GM18505 (cell line): ENCODE measurements around the gene COL23A1.

Source experiments
- ATAC-seq: cut with Tn5 transposase; IDR thresholded peaks from one replicate; pipeline ENCODE4 v1.9.1; 2021; ENCODE audit not compliant: unreplicated experiment
- POLR2A ChIP-seq: IDR thresholded peaks from 4 replicates; pipeline ENCODE4 v1.6.1; 2011; ENCODE audit warnings: borderline replicate concordance; ENCODE audit not compliant: insufficient read depth, insufficient read length; ENCODE audit errors: extremely low read depth

COL23A1 gene

DNA sequence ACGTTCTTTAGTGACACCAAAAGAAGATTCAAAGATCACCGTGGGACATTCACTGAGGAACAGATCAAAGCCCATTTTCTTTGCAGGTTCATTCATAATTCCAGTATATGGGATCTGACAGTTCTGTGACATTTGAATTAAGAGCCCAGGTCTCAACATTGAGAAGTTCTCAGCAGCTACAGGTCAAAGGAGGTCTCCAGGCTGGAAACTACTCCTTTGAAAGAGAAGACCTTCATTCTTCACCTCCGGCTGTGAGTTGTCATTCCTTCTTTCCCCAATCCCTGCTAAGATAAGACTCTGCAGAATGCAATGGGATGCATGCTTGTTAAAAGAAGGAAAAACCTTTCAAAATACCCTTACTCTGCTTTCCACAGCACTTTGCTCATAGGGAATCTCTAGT lies 79.0 kb downstream of the COL23A1 start:
- no peak for TF ChIP-seq POLR2A
- ATAC-seq, result no peak

DNA sequence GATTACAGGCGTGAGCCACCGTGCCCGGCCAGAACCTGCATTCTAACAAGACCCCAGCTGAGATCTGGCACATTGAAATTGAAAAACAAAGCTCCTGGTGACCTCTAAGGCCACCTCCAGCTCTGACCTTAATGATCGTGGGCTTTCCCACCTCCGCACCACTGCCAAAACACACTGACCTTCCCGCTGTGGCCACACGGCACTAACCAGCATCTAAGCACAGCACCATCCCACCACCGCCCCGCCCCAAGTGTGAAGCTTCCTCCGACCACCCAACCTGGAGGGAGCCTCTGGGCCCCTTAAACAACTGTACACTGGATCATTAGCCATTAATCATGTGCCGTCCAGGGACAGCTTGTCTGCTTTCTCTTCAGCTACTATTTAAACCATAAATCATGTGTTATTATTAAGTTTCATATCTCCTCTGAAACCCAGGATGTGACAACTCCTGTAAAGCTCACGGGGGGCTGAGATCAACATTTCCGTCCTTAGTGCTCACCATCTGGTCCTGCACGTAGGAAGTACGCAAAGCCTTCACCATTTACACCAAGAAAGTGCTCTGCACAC lies 80.6 kb downstream of the COL23A1 start:
- ATAC-seq, result no peak

DNA sequence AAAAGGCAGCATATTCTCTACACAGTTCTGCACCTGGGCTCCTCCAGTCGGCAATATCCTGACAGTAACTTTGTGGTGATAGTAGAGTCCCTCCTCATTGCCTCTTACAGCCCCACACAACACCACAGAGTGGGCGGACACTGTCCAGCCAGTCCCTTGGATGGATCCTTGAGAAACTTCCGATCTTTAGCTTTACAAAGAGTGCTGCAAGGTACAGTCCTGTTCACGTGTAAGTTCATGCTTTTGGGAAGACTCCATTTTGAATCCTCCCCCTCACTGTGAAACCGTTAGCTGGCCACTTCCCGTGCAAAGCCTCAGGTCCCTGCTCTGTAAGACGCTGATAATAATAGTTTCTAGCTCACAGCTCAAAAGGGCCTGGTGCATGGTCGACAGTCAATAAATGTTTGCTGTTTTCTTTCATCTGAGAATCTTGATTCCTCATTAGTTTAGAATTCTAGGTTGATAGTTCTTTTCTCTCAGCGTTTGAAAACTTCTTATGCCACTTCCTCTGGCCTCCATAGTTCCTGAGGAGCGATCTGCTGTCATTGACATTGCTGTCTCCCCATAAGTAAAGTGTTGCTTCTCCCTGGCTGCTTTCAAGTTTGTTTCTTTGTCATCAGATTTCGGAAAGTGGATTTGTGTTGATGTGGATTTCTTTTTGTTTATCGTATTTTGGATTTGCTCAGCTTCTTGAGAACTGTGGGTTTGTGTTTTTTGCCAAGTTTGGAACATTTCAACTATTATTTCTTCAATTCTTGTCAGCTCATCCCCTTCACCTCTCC lies 82.9 kb downstream of the COL23A1 start:
- no peak for ATAC-seq
- no peak for TF ChIP-seq POLR2A

More for the DNA sequence above, 80.6 kb downstream of the COL23A1 start:
- no peak for TF ChIP-seq POLR2A

DNA sequence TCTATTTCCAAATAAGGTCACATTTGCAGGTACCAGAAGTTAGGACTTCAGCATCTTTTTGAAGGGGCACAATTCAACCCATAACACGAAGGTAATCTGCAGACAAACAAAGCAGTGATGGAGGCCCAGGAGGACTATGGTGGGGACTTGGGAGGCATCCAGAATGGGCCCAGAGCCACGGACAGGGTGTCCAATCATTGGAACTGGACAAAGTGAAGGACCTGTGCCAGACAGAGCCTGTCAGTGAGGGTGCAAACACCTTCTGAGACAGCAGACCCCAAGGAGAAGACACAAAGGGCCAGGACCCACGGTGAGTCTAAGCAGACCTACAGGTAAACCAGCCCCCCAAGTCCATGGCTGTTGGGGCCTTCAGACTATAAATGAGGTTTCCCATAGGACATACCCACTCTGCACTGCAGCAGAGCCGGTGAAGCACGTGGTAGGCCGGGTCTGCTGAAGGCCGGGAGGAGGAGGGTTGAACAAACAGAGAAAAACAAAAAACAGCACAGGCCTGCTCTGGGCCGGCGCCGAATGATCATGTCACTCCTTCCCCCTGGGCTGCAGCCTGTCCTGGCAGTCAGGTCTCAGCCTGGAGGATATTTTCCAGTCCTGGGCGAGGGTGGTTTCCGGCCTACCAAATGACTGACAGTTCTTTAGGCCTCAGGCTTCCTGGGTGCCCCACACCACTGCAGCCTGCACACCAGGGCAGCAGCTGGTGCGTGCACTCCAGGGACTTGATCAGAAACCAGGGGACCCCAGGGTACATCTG lies 84.4 kb downstream of the COL23A1 start:
- no peak for TF ChIP-seq POLR2A

DNA sequence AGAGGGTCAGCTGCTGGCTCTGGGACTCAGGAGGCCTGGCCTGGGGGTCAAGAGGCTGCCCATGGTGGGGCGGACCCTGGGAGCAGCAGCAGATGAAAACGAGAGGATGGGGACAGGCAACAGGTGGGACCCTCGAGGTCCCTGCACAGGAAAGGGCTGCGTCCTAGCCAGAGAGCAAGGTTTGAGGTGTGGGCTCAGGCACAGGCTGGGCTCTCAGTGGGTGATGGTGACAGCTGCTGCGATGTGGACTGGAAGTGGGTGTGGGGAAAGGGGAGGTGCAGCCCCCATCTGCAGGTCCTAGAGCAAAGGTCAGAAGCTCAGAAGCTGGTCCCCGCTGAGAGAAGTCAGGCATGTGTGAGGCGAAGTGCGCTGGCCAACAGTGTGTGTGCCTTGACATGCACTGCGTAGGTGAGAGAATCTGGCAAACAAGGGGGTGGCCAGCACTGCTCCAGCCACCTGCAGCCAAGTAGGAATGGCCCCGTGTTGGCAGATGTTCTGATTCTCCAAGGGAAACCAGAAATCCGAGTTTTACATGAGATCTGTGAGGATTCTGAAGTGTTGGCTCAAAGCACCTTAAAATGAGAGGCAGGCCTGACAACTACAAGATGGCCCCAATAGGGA lies 85.7 kb downstream of the COL23A1 start:
- ATAC-seq, result no peak
- TF ChIP-seq POLR2A, result no peak

More for the DNA sequence above, 84.4 kb downstream of the COL23A1 start:
- ATAC-seq, result no peak

DNA sequence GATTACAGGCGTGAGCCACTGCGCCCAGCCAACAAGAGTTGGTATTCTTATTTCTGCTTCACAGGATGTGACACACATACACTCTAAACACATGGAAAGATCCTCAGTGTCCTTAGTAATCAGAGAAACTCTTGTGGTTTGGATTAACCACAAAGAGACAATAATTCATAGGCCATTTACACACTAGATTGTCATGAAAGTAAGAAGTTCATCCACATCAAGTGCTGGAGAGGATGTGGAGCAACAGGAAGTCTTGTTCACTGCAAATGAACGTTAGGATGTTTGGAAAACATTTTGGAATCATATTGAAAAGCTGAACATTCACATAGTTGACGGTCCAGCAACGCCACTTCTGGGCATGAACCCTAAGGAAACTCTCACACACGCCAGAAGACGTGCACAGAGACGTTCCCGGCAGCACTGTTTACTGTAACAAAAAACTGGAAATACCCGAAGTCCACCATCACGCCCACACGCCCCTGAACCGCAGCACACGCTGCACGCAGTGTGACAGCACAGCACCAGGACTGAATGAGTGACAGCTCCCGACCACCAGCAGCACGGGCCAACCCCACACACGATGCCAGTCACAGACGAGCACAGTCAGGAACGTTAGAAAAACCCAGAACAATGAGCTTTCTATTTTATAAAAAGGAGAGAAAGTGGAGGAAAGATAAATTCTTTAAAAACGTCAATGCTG lies 87.6 kb downstream of the COL23A1 start:
- no peak for TF ChIP-seq POLR2A
- ATAC-seq, result no peak

DNA sequence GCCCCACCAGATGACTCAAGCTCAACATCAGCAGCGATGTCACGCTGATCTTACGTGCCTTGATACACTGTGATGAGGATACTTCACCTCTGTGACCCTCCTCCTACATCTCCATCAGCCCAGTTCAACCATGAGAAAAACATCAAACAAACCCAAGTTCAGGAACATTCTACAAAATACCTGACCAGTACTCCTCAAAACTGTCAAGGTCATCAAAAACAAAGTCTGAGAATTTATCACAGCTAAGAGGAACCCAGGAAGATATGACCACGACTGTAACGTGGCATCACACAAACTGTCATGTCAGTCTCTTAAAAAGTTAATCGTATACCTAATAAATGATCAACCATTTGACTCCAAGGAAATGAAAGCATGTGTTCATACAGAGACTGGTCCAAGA lies 90.8 kb downstream of the COL23A1 start:
- no peak for TF ChIP-seq POLR2A
- no peak for ATAC-seq

DNA sequence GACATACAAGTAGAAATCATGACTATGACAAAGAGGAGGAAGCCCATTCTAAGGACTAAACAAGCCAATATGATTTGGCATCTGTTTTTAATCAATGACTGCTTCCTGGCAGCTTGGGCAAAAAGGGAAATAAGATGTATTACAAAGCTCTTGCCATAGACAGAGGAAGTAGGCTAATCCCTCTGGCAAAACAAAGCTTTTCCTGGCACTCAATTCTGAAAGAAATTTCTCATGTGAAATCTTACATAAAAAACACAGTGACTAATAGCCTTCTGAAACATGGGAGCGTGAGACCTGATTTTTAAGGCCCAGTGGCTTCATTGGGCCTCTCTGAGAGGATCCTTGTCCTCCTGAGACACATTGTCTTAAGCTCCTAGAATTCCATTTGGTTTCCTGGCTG lies 93.6 kb downstream of the COL23A1 start:
- no peak for ATAC-seq
- no peak for TF ChIP-seq POLR2A

DNA sequence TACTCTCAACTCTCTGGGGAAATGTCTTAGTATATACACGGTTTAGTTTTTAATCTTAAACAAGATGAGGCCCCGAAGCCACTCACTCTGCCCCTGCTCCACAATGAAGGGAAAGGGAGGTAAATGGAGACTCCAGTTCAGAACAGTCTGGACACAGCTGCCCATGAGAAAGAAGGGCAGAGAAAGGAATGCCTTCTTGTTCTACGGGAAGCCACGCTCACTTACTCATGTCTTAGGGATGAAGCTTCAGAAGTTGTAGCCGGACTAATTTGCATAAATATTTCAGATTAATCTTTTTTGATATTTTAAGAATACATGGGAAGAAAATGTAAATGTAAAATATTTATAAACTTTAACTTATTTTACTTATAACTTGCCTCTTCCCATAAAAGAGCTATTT lies 94.0 kb downstream of the COL23A1 start:
- TF ChIP-seq POLR2A, result no peak
- no peak for ATAC-seq

DNA sequence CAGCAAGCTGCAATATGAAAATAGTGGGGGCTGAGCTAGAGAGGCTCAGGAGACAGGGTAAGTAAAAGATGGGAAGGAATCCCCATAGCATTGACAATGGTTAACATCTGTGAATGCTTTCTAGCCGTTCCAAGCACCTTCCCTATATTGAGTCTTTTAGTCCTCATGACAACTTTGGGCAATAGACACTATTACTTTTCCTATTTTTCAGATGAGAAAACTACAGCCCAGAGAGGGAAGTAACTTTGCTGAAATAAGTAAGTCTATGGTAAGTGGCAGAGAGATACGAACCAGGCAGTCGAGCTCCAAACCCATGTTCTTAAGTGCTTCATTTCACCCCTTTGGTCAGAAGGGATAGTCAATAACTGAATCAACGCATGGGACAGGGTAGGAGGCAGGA lies 94.5 kb downstream of the COL23A1 start:
- ATAC-seq, result no peak
- no peak for TF ChIP-seq POLR2A

DNA sequence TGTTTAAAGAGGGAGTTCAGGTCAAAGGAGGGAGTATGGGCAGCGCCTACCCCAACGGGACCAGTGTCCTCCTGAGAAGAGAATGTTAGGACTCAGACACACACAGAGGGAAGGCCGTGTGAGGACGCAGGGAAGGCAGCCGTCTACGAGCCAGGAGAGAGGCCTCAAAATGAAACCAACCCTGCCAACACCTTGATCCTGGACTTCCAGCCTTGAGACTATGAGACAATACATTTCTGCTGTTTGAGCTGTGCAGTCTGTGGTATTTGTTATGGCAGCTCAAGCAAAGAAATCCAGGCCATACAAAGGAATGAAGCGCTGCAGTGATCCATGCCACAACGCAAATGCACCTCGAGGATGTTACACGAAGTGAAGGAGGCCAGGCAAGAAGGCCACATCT lies 97.9 kb downstream of the COL23A1 start:
- no peak for ATAC-seq
- TF ChIP-seq POLR2A, result no peak

DNA sequence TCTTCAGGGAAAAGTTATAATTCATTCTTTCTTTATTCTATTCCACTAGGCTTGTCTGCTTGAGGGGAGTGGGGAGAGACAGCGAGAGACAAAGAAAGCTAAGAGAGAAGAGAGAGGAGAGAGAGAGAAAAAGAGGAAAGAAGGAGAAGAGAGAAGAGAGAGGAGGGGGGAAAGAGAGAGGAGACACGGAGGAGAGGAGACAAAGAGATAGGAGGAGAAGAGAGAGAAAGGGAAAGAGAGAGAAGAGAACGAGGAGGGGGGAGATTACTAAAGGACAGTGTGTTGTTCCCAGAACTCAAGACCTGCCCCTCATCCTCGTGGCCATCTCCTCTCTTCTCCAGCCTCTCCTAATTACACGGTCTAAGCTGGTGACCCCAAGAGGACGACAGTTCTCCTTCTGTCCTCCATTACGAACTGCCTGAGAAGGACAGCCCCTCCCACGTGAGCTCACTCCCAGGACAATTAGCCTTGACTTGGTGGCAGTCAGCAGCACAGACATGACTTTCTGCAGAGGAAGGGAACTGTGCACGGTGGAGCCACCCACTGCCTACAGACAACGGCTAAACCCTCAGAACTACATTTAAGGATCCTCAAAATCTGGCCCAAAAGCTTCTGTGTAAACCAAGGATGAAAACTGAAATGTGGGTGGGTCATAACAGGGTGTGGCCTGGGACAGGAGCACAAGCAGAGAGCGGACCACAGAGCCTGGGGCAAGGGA lies 99.1 kb downstream of the COL23A1 start:
- no peak for ATAC-seq
- no peak for TF ChIP-seq POLR2A
